ENCODE measurements around the gene ARHGAP32.
"Not testable (repeated sequence)": the region's sequence is repeated elsewhere in the genome, so short reads cannot be mapped to it uniquely, and the experiment has no call there.

The ARHGAP32 gene

GRCh38 chr11:129202646-129203045, 10.5 kb upstream of the ARHGAP32 start:
- DNase-seq (ENCODE audit: low spot score), result no peak

- no peak for DNase-seq (ENCODE audit: low spot score)
Measured at GRCh38 chr11:129195682-129196081, 3.6 kb upstream of the ARHGAP32 start.

DNA sequence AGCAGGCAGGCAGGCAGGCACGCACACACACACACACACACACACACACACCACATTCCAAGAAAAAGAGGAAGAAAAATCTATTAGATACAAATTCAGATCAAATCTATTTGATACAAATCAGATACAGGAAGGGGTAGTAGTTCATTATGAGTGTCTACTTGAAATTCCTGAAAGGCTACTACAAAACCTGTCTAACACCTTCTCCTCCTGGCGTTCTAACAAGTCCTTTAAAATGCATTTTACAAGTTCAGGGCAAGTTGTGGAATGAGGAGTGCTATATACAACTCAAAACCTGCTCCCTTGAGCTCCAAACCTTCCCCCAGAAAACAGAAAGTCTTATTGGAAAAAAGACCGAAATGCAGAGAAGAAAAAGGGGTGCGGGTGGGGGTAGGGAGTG, 476 bp downstream of the ARHGAP32 start:
- no peak for DNase-seq (ENCODE audit: low spot score)

DNA sequence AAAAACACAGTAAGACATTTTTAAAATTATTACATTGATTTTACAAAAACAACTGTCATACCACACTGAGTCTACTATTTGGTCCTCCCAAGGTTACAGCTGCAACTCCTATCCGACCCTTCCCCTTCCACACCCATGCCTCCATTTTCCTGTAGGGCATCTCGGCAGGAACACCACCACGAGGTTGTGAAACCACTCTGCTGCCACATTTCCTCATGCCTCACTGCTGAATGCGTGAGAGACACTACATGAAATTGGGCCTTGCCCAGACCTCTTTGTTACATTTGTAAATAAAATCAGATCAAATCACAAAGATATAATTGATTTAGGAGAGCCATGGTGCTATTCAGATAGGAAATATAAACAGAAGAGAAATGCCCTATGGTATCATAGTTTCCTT, 2.0 kb downstream of the ARHGAP32 start:
- no peak for DNase-seq (ENCODE audit: low spot score)

- no peak for DNase-seq (ENCODE audit: low spot score)
Measured at GRCh38 chr11:129189646-129190045, 2.5 kb downstream of the ARHGAP32 start.

- not testable (repeated sequence) for DNase-seq (ENCODE audit: low spot score)
Measured at GRCh38 chr11:129185082-129185481, 7.0 kb downstream of the ARHGAP32 start.

DNA sequence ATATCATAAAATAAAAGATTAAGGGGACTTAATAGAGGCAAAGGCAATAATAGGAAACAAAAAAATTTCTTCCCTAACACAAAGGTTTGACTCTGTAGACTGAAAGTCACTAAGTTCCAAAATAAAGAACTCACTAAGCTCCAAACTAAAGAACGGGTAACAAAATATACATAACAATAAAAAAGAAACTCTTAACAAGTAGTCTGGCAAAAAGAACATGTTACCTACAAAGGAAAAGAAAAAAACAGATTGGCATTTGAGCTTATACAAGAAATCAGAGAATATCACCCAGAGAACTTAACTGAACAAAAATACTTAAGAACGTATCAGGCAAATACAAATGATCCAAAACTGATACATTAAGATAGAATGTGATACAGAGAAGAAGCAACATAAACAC, 7.5 kb downstream of the ARHGAP32 start:
- DNase-seq (ENCODE audit: low spot score), result no peak

GRCh38 chr11:129167315-129167714, 24.8 kb downstream of the ARHGAP32 start:
- no peak for DNase-seq (ENCODE audit: low spot score)

DNA sequence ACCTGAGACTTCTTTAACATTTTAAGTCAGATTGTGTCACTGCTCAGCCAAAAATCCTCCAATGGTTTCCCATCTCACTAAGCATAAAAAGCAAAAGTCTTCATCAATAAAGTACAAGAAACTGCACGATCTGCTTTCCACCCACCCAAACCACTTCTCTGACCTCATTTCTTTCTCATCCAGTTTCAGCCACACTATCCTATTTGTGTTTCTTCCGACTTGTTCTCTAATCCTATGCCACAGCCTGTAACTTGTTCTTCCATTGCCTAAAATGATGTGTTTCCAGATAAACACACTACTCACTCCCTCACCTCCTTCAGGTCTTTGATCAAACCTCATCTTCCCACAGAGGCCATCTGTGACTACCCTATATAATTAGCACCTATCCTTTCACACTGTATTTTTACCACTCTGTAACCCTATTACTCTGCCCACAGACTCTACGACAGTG, 28.4 kb downstream of the ARHGAP32 start:
- no peak for DNase-seq (ENCODE audit: low spot score)

DNA sequence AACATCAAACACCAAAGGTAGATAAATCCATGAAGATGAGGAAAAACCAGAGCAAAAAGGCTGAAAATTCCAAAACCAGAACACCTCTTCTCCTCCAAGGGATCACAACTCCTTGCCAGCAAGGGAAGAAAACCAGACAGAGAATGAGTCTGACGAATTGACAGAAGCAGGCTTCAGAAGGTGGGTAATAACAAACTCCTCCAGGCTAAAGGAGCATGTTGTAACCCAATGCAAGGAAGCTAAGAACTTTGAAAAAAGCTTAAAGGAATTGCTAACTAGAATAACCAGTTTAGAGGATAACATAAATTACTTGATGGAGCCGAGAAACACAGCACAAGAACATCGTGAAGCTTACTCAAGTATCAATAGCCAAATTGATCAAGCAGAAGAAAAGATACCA, 35.0 kb downstream of the ARHGAP32 start:
- not testable (repeated sequence) for DNase-seq (ENCODE audit: low spot score)

- no peak for DNase-seq (ENCODE audit: low spot score)
Measured at GRCh38 chr11:129155745-129156144, 36.4 kb downstream of the ARHGAP32 start.

GRCh38 chr11:129148487-129148886, 43.6 kb downstream of the ARHGAP32 start:
- DNase-seq (ENCODE audit: low spot score), result no peak

DNA sequence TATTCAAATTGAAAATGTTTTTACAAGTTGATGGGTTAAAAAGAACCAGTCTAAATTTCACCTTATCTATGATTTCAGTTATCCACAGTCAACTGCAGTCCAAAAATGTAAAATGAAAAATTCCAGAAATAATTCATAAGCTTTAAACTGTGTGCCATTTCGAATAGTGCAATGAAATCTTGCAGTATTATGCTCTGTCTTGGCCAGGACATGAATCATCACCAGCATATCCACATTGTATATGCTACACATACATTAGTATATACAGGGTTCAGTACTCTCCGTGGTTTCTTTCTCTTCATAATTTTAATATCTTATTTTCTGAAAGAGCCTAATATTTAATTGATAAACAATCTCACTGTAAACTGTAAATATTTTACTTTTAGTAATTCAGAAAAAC, 45.9 kb downstream of the ARHGAP32 start:
- DNase-seq (ENCODE audit: low spot score), result no peak

GRCh38 chr11:129145276-129145675, 46.8 kb downstream of the ARHGAP32 start:
- no peak for DNase-seq (ENCODE audit: low spot score)

DNA sequence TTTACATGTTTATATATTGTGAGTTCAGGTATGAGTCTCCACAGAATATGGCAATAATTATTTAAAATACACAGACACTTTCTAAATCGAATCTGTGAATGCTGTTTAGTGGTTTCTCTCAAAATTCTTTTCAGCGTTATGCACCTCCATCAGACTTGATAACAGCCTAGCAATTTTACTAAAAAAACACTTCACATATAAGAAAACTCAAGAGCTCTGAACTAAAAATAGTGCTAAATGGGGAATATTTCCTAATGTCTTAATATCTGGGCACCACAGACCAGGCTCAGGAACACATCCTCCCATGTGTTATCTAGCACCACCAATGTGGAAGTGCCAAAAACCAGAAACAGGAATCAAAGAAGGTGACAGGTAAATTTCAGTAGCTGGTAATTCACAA, 47.9 kb downstream of the ARHGAP32 start:
- DNase-seq (ENCODE audit: low spot score), result no peak

GRCh38 chr11:129143335-129143734, 48.8 kb downstream of the ARHGAP32 start:
- no peak for DNase-seq (ENCODE audit: low spot score)

DNA sequence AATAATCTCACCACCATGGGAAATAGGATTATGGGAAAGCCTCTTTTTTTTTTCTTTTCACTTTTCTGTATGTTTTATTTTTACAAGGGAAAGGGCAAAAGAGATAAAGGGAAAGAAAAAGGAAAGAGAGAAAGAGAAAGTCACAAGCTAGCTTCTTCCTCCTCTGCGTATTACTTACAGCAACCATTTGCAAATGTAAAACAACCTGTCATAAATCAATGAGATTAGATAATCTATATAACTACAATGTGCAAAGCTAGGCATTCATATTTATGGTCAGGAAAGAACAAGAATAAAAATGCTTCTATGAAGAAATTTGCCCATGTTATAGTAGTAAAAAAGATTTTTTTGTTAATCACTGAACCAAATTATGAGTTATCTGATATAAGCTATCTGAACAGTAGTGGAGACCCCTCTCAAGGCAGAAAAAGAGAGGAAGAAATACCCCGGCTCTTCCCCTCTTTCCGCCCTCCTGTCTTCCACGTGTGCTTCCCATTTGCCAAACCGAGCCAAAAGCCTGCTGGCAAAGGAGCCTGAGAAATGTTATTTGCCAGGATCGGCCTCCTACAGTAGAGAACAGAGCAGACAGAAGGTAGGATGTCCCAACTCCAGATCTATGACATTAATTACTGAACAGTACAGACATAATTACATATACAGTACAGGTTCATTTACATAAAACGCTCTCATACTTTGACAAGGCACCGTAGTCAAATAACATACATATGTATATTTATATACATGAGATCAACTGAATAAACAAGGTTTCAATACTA, 50.2 kb downstream of the ARHGAP32 start:
- DNase-seq (ENCODE audit: low spot score), result no peak

DNA sequence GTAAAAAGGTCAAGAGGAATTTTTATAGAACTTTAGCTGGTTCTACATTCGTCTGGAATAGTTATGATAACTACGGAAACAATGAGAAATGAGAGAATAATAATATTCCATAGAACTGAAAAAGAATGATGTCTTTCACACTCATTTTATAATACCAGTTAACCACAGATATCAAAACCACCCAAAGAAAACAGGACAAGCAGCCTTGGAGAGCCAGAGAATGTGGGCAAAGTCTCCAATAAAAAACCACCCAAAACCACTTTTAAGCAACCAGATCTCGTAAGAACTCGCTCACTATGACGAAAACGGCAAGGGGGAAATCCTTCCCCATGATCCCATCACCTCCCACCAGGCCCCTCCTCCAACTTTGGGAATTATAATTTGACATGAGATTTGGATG, 60.8 kb downstream of the ARHGAP32 start:
- no peak for DNase-seq (ENCODE audit: low spot score)

DNA sequence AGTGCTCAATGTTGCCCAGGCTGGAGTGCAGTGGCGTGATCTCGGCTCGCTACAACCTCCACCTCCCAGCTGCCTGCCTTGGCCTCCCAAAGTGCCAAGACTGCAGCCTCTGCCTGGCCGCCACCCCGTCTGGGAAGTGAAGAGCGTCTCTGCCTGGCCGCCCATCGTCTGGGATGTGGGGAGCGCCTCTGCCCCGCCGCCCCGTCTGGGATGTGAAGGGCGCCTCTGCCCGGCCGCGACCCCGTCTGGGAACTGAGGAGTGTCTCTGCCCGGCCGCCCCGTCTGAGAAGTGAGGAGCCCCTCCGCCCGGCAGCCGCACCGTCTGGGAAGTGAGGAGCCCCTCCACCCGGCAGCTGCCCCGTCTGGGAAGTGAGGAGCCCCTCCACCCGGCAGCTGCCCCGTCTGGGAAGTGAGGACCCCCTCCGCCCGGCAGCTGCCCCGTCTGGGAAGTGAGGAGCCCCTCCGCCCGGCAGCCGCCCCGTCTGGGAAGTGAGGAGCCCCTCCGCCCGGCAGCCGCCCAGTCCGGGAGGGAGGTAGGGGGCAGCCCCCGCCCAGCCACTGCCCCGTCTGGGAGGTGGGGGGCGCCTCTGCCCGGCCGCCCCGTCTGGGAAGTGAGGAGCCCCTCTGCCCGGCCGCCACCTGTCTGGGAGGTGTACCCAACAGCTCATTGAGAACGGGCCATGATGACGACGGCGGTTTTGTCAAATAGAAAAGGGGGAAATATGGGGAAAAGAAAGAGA, 63.1 kb downstream of the ARHGAP32 start:
- DNase-seq (ENCODE audit: low spot score), result not testable (repeated sequence)

- no peak for DNase-seq (ENCODE audit: low spot score)
Measured at GRCh38 chr11:129119036-129119435, 73.1 kb downstream of the ARHGAP32 start.

DNA sequence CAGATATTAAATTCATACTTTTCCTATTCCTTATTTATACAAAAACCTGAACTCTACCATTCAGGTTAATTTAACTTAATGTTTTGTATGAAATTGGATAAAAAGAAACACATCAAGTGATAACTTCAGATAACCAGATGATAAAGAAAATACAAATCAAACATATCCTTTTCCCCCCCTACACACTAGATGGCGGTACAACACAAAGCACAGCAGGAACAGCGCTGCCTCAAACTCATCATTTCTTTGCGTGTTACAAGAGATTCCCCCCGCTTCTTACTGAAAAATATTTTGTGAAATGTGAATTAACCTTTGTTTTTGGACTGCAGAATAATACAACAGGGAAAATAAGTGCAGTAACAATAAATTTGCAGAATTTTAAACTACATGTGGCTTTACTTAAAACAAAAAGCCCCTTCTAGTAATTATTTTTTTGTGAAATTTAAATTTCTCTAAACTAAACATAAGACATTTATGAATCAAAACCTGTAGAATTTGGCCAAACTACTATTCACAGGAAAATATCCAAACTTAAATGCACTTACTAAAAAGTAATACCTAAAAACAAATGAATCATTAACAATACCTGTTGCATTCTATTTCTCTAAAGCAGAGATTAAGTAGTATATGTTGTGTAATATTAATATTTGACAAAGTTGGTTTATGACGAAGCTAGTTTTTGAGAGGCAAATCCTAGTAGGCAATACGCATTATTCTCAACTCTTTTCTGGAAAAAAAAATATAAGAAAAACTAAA, 74.4 kb downstream of the ARHGAP32 start:
- DNase-seq (ENCODE audit: low spot score), result no peak

Data from left forelimb (tissue), 1 donor.